Osteoblast (primary cell): ENCODE data around the gene REXO2. TPM values are rescaled to one million over a fixed set of nuclear protein-coding genes. Genes with fewer than 3 reads are reported as not detected.

Experiments used
- DNase-seq: peaks from one replicate; pipeline ENCODE4 v3.0.0; 2011; ENCODE audit warnings: low spot score, mixed read lengths; ENCODE audit not compliant: insufficient read length; ENCODE audit errors: missing footprints
- H2AFZ ChIP-seq: 2 replicates; pipeline ENCODE4 v1.6.0; 2011; ENCODE audit warnings: mild to moderate bottlenecking, low read length
- H3K27ac ChIP-seq: 2 replicates; pipeline ENCODE4 v1.5.1; 2011; ENCODE audit warnings: mild to moderate bottlenecking, low read depth, low read length, moderate library complexity
- H3K27me3 ChIP-seq: 2 replicates; pipeline ENCODE4 v1.6.0; 2012; ENCODE audit warnings: mild to moderate bottlenecking, control low read depth, inconsistent platforms, low read length, moderate library complexity; ENCODE audit not compliant: insufficient read depth
- H3K36me3 ChIP-seq: 2 replicates; pipeline ENCODE4 v1.5.1; 2011; ENCODE audit warnings: mild to moderate bottlenecking, low read length, control low read depth, moderate library complexity; ENCODE audit not compliant: insufficient read depth
- H3K4me1 ChIP-seq: 2 replicates; pipeline ENCODE4 v1.5.1; 2011; ENCODE audit warnings: mild to moderate bottlenecking, low read length, control low read depth, moderate library complexity; ENCODE audit not compliant: insufficient read depth
- H3K4me2 ChIP-seq: 2 replicates; pipeline ENCODE4 v1.6.0; 2011; ENCODE audit warnings: mild to moderate bottlenecking, low read length; ENCODE audit not compliant: insufficient read depth
- H3K4me3 ChIP-seq: fragments of 200-600 bp; sonication (generic); 3 replicates; pipeline ENCODE4 v1.5.1; 2012; ENCODE audit warnings: mild to moderate bottlenecking, low read length, inconsistent platforms; ENCODE audit not compliant: insufficient read depth
- H3K79me2 ChIP-seq: 2 replicates; pipeline ENCODE4 v1.6.0; 2012; ENCODE audit warnings: mild to moderate bottlenecking, low read length, control low read depth, inconsistent platforms; ENCODE audit not compliant: insufficient read depth
- H3K9me3 ChIP-seq: 2 replicates; pipeline ENCODE4 v1.5.1; 2011; ENCODE audit warnings: low read depth, low read length, control low read depth
- H4K20me1 ChIP-seq: 2 replicates; pipeline ENCODE4 v1.6.0; 2012; ENCODE audit warnings: mild to moderate bottlenecking, low read length, control low read depth; ENCODE audit not compliant: insufficient read depth
- CTCF ChIP-seq: IDR thresholded peaks from 2 replicates; pipeline ENCODE4 v1.5.1; 2011; ENCODE audit warnings: mild to moderate bottlenecking, low read depth, low read length, moderate library complexity; ENCODE audit errors: extremely low read depth
- total RNA-seq: library from RNA; depleted of rRNA; stranded (reverse); fragments of >200 nt; gene quantifications from 2 replicates; pipeline ENCODE4 v1.2.3, GENCODE V29; 2012

REXO2 gene
- total RNA-seq, 1 donor: 177 TPM

- Histone ChIP-seq H3K79me2 (no peaks in the 10 kb centered on the region), H3K27me3 (no peaks in the 10 kb centered on the region), H3K4me2 (no peak overlapping the region), H3K4me1 (peaks cover 3% of the 10 kb centered on the region), H2AFZ (no peak overlapping the region), H3K9me3 (no peaks in the 10 kb centered on the region), H3K27ac (no peak overlapping the region), H3K4me3 (no peak overlapping the region), H4K20me1 (no peaks in the 10 kb centered on the region), H3K36me3 (peaks cover 16% of the 10 kb centered on the region)
- TF ChIP-seq CTCF: no peak
- DNase-seq: no peak
Measured at GRCh38 chr11:114413958-114414357, 25.3 kb upstream of the REXO2 start.

GRCh38 chr11:114416441-114416961 is 22.8 kb upstream of the REXO2 start:
- H3K4me1 ChIP-seq: peaks cover 3% of the 10 kb centered on the region
- H3K27me3 ChIP-seq: no peaks in the 10 kb centered on the region
- H3K4me3 ChIP-seq: no peak overlapping the region
- no peak for DNase-seq
- H4K20me1 ChIP-seq: no peaks in the 10 kb centered on the region
- no peaks in the 10 kb centered on the region for H3K9me3 ChIP-seq
- no peak overlapping the region for H3K27ac ChIP-seq
- no peak overlapping the region for H3K4me2 ChIP-seq
- H3K79me2 ChIP-seq: no peaks in the 10 kb centered on the region
- H3K36me3 ChIP-seq: no peaks in the 10 kb centered on the region
- no peak overlapping the region for H2AFZ ChIP-seq
- no peak for TF ChIP-seq CTCF

GRCh38 chr11:114426280-114426679 is 13.0 kb upstream of the REXO2 start:
- H4K20me1 ChIP-seq: no peaks in the 10 kb centered on the region
- H3K27ac ChIP-seq: no peak overlapping the region
- no peak for DNase-seq
- H3K27me3 ChIP-seq: no peaks in the 10 kb centered on the region
- H3K4me1 ChIP-seq: no peaks in the 10 kb centered on the region
- H3K4me3 ChIP-seq: no peak overlapping the region
- H3K9me3 ChIP-seq: no peaks in the 10 kb centered on the region
- H3K36me3 ChIP-seq: no peaks in the 10 kb centered on the region
- H2AFZ ChIP-seq: no peak overlapping the region
- no peak overlapping the region for H3K4me2 ChIP-seq
- H3K79me2 ChIP-seq: no peaks in the 10 kb centered on the region
- TF ChIP-seq CTCF: no peak

- TF ChIP-seq CTCF: no peak
- Histone ChIP-seq H3K27me3 (no peaks in the 10 kb centered on the region), H3K79me2 (no peaks in the 10 kb centered on the region), H4K20me1 (no peaks in the 10 kb centered on the region), H3K27ac (no peak overlapping the region), H2AFZ (peak overlapping the region; percentile 6), H3K9me3 (no peaks in the 10 kb centered on the region), H3K4me1 (no peaks in the 10 kb centered on the region), H3K36me3 (no peaks in the 10 kb centered on the region), H3K4me3 (no peak overlapping the region), H3K4me2 (no peak overlapping the region)
- DNase-seq: no peak
Measured at GRCh38 chr11:114430290-114430689, 9.0 kb upstream of the REXO2 start.
